K562 (cell line): Measurements from ENCODE around the gene MMEL1. TPM values are rescaled to one million over a fixed set of nuclear protein-coding genes. Genes with fewer than 3 reads are reported as not detected.

Experiments
- ATAC-seq: fragments of 200-7000 bp; cut with Tn5 transposase; 3 replicates; pipeline ENCODE4 v1.9.1; 2020; ENCODE audit warnings: moderate library complexity
- BruUV-seq: library from RNA; stranded (reverse); fragments of 400-500 nt; replicated peaks from 2 replicates; lab custom pipeline; 2021; lab: Mats Ljungman, UMichigan
- CTCF ChIA-PET: fragments of 300-600 bp; formaldehyde crosslinking; extraction: SDS; loops from one replicate; lab custom pipeline; 2021; ENCODE audit warnings: low intra/inter-chr PET ratio; lab: Yijun Ruan, JAX
- POLR2A ChIA-PET: fragments of 300-600, 350-650 bp; sonication (Branson Sonifier 250); formaldehyde crosslinking; extraction: SDS; loops from one replicate; lab custom pipeline; 2021; ENCODE audit warnings: antibody characterized with exemption, inconsistent platforms; lab: Yijun Ruan, JAX
- DNase-seq, 4 experiments: peaks; one replicate each; pipeline versions ENCODE4 v3.0.0 to v3.0.0-alpha.2; 2011 to 2018; ENCODE audit warnings: low spot score in 3 of 4, mixed read lengths in 3 of 4; ENCODE audit errors: extremely low read depth in 1 of 4
- FAIRE-seq: peaks from 2 replicates; lab custom pipeline; 2011; peaks lifted over from hg19 to GRCh38; lab: Jason Lieb, UNC
- H2AFZ ChIP-seq: 2 replicates; pipeline ENCODE4 v1.6.0; 2011; ENCODE audit warnings: low read depth, low read length, control low read depth, inconsistent platforms
- H3K27ac ChIP-seq: fragments of 200-600 bp; 3 replicates; pipeline ENCODE4 v1.8.0; 2011; ENCODE audit warnings: low read depth, mild to moderate bottlenecking, control low read depth, inconsistent platforms, low read length, moderate library complexity, mixed read lengths; ENCODE audit errors: extremely low read depth
- H3K27me3 ChIP-seq, 2 experiments: fragments of 300-600 bp in 1 of 2; 2 replicates in 1 of 2; 3 replicates in 1 of 2; pipeline versions ENCODE4 v1.6.0 to v1.8.0; 2011; ENCODE audit warnings: inconsistent platforms in 2 of 2, low read length in 2 of 2, mild to moderate bottlenecking in 1 of 2, mixed read lengths in 1 of 2, moderate library complexity in 1 of 2; ENCODE audit not compliant: control insufficient read depth in 2 of 2, insufficient read depth in 2 of 2
- H3K36me3 ChIP-seq: fragments of 300-600 bp; 3 replicates; pipeline ENCODE4 v1.8.0; 2011; ENCODE audit warnings: mild to moderate bottlenecking, low read length, inconsistent platforms; ENCODE audit not compliant: control insufficient read depth, insufficient read depth
- H3K4me1 ChIP-seq, 2 experiments: fragments of 200-600 bp in 1 of 2; replicated peaks in 1 of 2; 2 replicates in 1 of 2; 3 replicates in 1 of 2; pipeline versions ENCODE4 v1.5.1 to v1.8.0; 2011; ENCODE audit warnings: inconsistent platforms in 2 of 2, low read length in 2 of 2, mild to moderate bottlenecking in 1 of 2, mixed read lengths in 1 of 2, moderate library complexity in 1 of 2; ENCODE audit not compliant: control insufficient read depth in 2 of 2, insufficient read depth in 2 of 2
- H3K4me2 ChIP-seq: 2 replicates; pipeline ENCODE4 v1.6.1; 2011; ENCODE audit warnings: low read length, control low read depth, inconsistent platforms, mixed read lengths; ENCODE audit not compliant: insufficient read depth
- H3K4me3 ChIP-seq: fragments of 200-600 bp; sonication (generic), shearing (Covaris generic); 2 replicates; pipeline ENCODE4 v1.5.1; 2016; ENCODE audit warnings: control low read depth, inconsistent platforms
- H3K79me2 ChIP-seq: fragments of 200-600 bp; 3 replicates; pipeline ENCODE4 v1.8.0; 2011; ENCODE audit warnings: low read length, inconsistent platforms; ENCODE audit not compliant: control insufficient read depth, insufficient read depth
- H3K9ac ChIP-seq, 2 experiments: 2 replicates each; pipeline versions ENCODE4 v1.6.0 to v1.6.1; 2011; ENCODE audit warnings: low read depth in 2 of 2, low read length in 2 of 2, control low read depth in 1 of 2, inconsistent platforms in 1 of 2, mild to moderate bottlenecking in 1 of 2, mixed read lengths in 1 of 2; ENCODE audit not compliant: insufficient read depth in 1 of 2
- H3K9me1 ChIP-seq: one replicate; pipeline ENCODE4 v1.6.0; 2011; ENCODE audit warnings: inconsistent platforms, mild to moderate bottlenecking, low read length, moderate library complexity; ENCODE audit not compliant: control insufficient read depth, insufficient read depth
- H3K9me3 ChIP-seq: replicated peaks from 2 replicates; pipeline ENCODE4 v1.5.1; 2011; ENCODE audit warnings: low read depth, low read length, inconsistent platforms; ENCODE audit not compliant: control insufficient read depth, insufficient read depth
- H4K20me1 ChIP-seq: replicated peaks from 2 replicates; pipeline ENCODE4 v1.6.1; 2011; ENCODE audit warnings: low read length, inconsistent platforms, mixed read lengths; ENCODE audit not compliant: control insufficient read depth, insufficient read depth
- ARID1B ChIP-seq: fragments of 450-650 bp; IDR thresholded peaks from 2 replicates; pipeline ENCODE4 v1.6.1; 2016; ENCODE audit warnings: antibody characterized with exemption, mild to moderate bottlenecking, inconsistent platforms
- CAMTA2 ChIP-seq: fragments of 250-450 bp; sonication (Bioruptor Pico); conservative IDR thresholded peaks from 2 replicates; pipeline ENCODE4 v1.5.1; 2022
- CBX3 ChIP-seq, 2 experiments: IDR thresholded peaks; 1 replicate in 1 of 2; 2 replicates in 1 of 2; pipeline ENCODE4 v1.6.1; 2012; ENCODE audit warnings: inconsistent platforms in 2 of 2, low read length in 2 of 2, borderline replicate concordance in 1 of 2, control low read depth in 1 of 2
- POLR2AphosphoS5 ChIP-seq: IDR thresholded peaks from 2 replicates; pipeline ENCODE4 v1.6.1; 2011; ENCODE audit warnings: mild to moderate bottlenecking, low read depth, low read length, moderate library complexity; ENCODE audit not compliant: control insufficient read depth, insufficient read depth
- SAFB2 ChIP-seq: fragments of 200-400 bp; formaldehyde crosslinking; IDR thresholded peaks from 2 replicates; pipeline ENCODE4 v1.6.1; 2018; ENCODE audit warnings: borderline replicate concordance, low read length, low read depth, moderate library complexity; ENCODE audit not compliant: severe bottlenecking
- TRIM28 ChIP-seq: fragments of 450-650 bp; IDR thresholded peaks from 2 replicates; pipeline ENCODE4 v1.6.1; 2017
- XRCC5 ChIP-seq: fragments of 200-400 bp; formaldehyde crosslinking; IDR thresholded peaks from 2 replicates; pipeline ENCODE4 v1.6.1; 2017; ENCODE audit warnings: low read depth, mild to moderate bottlenecking, low read length
- ZNF778 ChIP-seq: fragments of 450-650 bp; formaldehyde crosslinking; IDR thresholded peaks from 2 replicates; pipeline ENCODE4 v1.4.0; 2020; ENCODE audit warnings: mild to moderate bottlenecking, moderate library complexity
- WGBS: fragments of 100-300 bp; shearing (Covaris generic); methylation state at CpG from one replicate; pipeline ENCODE4 v1.1.6; 2016; ENCODE audit warnings: low coverage, mixed read lengths; ENCODE audit not compliant: insufficient coverage; ENCODE audit errors: missing lambda C conversion rate; 5-methylcytosine and 5-hydroxymethylcytosine counted together
- in situ Hi-C: fragments of 300-500 bp; cut with MboI; formaldehyde crosslinking; loops from 4 replicates; pipeline ENCODE4 v1.15.0; 2018; ENCODE audit warnings: inconsistent platforms, mixed read lengths
- intact Hi-C: fragments of 100-400 bp; cut with micrococcal nuclease; formaldehyde crosslinking; loops from 2 replicates; pipeline ENCODE4 v1.14.2; 2022
- polyA plus RNA-seq, 8 experiments: library from polyadenylated mRNA; depleted of rRNA in 4 of 8; stranded (reverse) in 5 of 8; unstranded in 3 of 8; fragments of >200 nt; fragmentation: Nextera tagmentation in 2 of 8; fragmentation: Illumina TruSeq in 1 of 8; extraction: Ambion mirVana in 2 of 8; extraction: Trizol in 1 of 8; gene quantifications; 2 replicates each; pipeline versions ENCODE4 v1.2.1 to v1.2.3, GENCODE V29; 2011 to 2014; ENCODE audit warnings: inconsistent platforms in 1 of 8, missing spikeins in 1 of 8
- total RNA-seq, 7 experiments: library from RNA; depleted of rRNA in 6 of 7; stranded (reverse); fragments of >200 nt in 6 of 7; fragmentation: Illumina TruSeq in 2 of 7; extraction: Trizol in 2 of 7; gene quantifications; 2 replicates each; pipeline versions ENCODE4 v1.2.1 to v1.2.3, GENCODE V29; 2011 to 2021; ENCODE audit warnings: low replicate concordance in 1 of 7
- TF ChIP-seq, protein P1 (sequence below), 2 experiments: IDR thresholded peaks; 2 replicates each; pipeline ENCODE4 v1.6.1; 2012; ENCODE audit warnings: improper control_type of control experiment in 2 of 2, low read depth in 2 of 2, low read length in 2 of 2, borderline replicate concordance in 1 of 2
- TF ChIP-seq, protein P2 (sequence below): fragments of 450-650 bp; IDR thresholded peaks from 2 replicates; pipeline ENCODE4 v1.6.1; 2018; ENCODE audit warnings: mild to moderate bottlenecking, low read depth; ENCODE audit not compliant: partially characterized antibody

Gene MMEL1
- total and polyA plus RNA-seq, 9 of the 15 experiments (the other 6 are each of a cell fraction or from before 2014, with no cell fraction given), result not detected

DNA sequence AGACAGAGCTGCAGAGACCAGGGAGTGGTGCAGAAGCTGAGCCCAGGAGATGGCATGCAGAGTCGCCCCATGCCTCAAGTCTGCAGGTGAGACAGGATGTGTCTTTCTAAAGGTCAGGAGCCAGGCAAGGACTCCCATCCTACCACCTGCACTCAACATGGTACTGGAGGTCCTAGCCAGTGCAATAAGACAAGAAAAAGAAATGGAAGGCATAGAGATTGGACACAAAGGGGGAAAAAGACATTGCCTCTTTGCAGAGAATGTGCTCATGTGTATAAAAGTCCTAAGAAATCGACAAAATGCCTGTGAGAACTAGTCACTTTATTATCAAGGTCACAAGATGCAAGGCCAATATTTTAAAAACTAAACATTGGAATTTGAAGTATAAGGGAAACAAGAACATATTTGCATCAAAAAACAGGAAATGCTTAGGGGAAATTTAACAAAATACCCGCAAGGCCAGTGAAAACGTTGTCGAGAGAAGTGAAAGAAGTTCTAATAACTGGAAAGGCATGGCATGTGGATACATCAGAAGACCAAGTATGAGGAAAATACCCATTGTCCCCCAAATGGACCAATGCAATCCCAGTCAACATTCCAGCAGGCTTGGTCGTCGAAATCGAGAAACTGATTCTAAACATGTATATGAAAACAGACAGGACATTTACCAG lies 59.4 kb downstream of the MMEL1 start:
- Histone ChIP-seq H3K9ac (no peak overlapping the region), H2AFZ (no peak overlapping the region), H3K9me3 (peaks cover 10% of the 10 kb centered on the region), H3K27me3 (peaks cover 31 to 51% of the 10 kb centered on the region in 2 experiments), H3K4me3 (no peak overlapping the region), H3K4me2 (no peak overlapping the region), H3K9me1 (no peaks in the 10 kb centered on the region), H3K27ac (no peak overlapping the region)
- no peak for DNase-seq
- CTCF ChIA-PET, result no interaction called here
- whole genome bisulfite sequencing, result 0% methylated on average over 8 of the region's 8 CpGs
- ATAC-seq, result no peak
- TF ChIP-seq SAFB2 (no peak), TRIM28 (0 out of 2 replicates have a peak, but pooled peaks have one; percentile 56), CAMTA2 (CRISPR knock-in tag) (no peak), POLR2AphosphoS5 (no peak), ZNF778 (no peak), XRCC5 (no peak), ARID1B (no peak), CBX3 (IDR thresholded peaks at IDR 0.05; ENCODE audit: borderline replicate concordance in 1 of 2, low read length in 2 of 2) (peak in 1 of 2 experiments; percentile 30; a peak in 1 of 3 replicates)
- TF ChIP-seq, protein P1, sequence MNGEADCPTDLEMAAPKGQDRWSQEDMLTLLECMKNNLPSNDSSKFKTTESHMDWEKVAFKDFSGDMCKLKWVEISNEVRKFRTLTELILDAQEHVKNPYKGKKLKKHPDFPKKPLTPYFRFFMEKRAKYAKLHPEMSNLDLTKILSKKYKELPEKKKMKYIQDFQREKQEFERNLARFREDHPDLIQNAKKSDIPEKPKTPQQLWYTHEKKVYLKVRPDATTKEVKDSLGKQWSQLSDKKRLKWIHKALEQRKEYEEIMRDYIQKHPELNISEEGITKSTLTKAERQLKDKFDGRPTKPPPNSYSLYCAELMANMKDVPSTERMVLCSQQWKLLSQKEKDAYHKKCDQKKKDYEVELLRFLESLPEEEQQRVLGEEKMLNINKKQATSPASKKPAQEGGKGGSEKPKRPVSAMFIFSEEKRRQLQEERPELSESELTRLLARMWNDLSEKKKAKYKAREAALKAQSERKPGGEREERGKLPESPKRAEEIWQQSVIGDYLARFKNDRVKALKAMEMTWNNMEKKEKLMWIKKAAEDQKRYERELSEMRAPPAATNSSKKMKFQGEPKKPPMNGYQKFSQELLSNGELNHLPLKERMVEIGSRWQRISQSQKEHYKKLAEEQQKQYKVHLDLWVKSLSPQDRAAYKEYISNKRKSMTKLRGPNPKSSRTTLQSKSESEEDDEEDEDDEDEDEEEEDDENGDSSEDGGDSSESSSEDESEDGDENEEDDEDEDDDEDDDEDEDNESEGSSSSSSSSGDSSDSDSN (IDR thresholded peaks at IDR 0.05; ENCODE audit: borderline replicate concordance in 1 of 2, low read depth in 2 of 2, low read length in 2 of 2), result no peak
- TF ChIP-seq, protein P2, sequence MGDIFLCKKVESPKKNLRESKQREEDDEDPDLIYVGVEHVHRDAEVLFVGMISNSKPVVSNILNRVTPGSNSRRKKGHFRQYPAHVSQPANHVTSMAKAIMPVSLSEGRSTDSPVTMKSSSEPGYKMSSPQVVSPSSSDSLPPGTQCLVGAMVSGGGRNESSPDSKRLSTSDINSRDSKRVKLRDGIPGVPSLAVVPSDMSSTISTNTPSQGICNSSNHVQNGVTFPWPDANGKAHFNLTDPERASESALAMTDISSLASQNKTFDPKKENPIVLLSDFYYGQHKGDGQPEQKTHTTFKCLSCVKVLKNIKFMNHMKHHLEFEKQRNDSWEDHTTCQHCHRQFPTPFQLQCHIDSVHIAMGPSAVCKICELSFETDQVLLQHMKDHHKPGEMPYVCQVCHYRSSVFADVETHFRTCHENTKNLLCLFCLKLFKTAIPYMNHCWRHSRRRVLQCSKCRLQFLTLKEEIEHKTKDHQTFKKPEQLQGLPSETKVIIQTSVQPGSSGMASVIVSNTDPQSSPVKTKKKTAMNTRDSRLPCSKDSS, result peak; percentile 47
- TF ChIP-seq, all 486 proteins: peak for 3
- POLR2A ChIA-PET, result interaction anchor here (1.1 to 1.4 kb wide), 2 partner anchors 8 to 11 kb away, joined by 3 to 4 read pairs; no protein-coding TSS in a partner anchor
- intact Hi-C loops, result no loop called here
- BruUV-seq, result no TSS peak
- Histone ChIP-seq H3K36me3 (no peaks in the 10 kb centered on the region), H3K79me2 (no peaks in the 10 kb centered on the region), H3K4me1 (peaks cover 6 to 26% of the 10 kb centered on the region in 2 experiments; a peak in 3 of 5 replicates), H4K20me1 (no peaks in the 10 kb centered on the region)
- in situ Hi-C loops, result no loop called here
- no peak for FAIRE-seq
